Suppressor macrophage treated with lipopolysaccharide for 1 hour (primary cell): Measurements from ENCODE around the gene TTBK1.

Experiments
- DNase-seq, 3 donors: peaks; one replicate each; pipeline ENCODE4 v3.0.0-alpha.2; 2020 to 2022

Gene TTBK1

GRCh38 chr6:43274127-43274915 is 31.0 kb downstream of the TTBK1 start:
- no peak for DNase-seq

DNA sequence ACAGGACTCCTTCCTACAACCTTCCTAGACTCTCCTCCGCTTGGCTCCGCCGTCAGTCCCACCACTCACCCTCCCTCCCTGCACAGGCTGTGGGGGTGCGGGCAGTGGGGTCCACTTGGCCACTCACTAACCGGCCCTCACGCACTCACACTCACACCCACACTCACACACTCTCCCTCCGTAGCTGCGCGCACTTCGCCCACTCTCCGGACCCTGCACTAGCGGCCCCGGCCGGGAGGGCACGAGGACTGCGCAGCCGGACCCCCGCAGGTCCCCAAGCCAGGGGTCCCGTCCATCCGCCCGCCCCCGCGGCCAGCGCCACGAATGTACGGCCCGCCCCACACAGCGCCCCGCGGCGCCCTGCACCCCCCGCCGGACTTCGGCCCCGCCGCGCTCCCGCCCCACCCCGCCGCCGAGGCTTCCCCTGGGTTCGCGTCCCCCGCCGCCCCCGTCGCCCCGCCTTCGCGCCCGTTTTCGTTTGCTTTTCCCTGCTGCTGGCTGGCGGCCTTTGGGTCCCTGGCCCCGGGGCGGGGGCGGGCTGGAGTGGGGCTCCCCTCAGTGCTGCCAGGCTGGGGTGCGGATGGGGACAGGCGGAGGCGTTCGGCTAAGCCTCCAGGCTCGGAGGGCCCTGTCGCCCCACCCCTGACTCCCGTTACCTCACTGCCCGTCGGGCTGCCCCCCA is 31.8 kb downstream of the TTBK1 start:
- peak; percentile 24 to 58 (median 38) for DNase-seq

DNA sequence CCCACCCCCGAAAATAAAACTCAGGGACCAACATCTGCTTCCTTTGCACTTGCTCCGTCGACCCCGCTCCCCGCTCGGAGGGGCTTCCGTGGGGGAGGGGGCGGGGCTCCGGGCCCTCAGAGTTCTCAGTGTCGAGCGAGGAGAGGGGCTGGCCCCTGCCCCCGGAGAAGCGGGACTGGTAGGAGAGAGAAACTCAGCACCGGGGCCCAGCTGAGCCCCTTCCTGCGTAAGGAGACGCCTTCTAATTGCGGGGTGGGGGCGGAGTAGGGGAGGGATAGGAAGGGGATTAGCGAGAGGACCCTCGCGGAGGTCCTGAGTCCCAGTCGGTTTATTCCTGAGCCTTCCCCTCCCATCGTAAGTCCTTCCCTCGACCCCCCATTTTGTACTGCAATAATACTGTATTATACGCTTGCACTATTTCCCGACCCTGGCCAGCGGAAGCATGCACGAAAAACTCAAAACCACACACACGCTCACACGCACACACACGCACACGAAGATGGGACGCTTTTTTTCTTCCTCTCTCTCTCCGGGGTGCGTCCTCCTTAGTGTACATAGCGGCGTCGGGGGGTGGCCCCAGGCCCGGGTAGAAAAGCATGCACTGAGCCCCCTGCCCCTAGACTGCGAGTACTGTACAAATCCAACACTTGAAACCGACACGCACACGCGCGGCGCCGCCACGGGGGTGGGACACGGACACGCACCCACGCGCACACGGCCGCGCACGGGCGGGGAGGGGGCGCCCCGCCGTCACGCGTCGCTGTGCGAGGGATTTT is 32.7 kb downstream of the TTBK1 start:
- DNase-seq, result peak in 2 of 3 donors; percentile 31 to 37

DNA sequence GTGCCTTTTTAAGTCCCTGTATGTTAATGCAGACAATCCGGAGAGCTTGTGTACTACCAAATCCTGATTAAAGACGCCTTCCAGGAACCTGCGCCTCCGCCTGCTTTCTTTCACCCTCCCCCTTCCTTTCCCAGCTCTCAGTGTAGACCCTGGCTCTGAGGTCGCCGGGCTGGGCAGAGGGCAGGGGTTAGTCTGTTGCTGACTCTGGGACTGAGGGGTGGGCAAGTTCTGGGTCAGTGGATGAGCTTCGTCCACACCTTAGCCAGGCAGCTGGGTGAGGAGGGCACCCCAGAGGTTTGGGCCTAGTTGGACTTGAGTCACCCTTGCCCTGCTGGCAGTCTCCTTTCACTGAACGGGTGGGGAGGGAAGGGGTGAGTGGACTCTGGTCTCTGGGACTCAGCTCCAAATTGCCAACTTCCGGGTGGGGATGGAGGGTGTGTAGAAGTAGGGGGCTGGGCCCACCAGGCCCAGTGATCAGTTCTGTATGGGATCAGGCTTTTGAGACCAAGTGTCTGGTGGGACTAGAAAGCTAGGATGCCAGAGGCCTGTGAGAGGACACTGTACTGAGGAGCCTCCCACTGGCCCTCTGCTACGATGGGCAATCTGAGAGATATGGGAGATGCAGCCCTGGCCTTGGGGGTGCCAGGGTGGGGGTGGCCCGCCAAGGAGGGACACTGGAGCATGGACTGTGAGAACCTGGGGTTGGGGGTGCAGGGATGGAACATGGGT is 33.5 kb downstream of the TTBK1 start:
- no peak for DNase-seq

GRCh38 chr6:43277306-43277642 is 34.0 kb downstream of the TTBK1 start:
- DNase-seq, result no peak

- DNase-seq, result no peak
These were observed 34.6 kb downstream of the TTBK1 start for GRCh38 chr6:43277643-43278523.

DNA sequence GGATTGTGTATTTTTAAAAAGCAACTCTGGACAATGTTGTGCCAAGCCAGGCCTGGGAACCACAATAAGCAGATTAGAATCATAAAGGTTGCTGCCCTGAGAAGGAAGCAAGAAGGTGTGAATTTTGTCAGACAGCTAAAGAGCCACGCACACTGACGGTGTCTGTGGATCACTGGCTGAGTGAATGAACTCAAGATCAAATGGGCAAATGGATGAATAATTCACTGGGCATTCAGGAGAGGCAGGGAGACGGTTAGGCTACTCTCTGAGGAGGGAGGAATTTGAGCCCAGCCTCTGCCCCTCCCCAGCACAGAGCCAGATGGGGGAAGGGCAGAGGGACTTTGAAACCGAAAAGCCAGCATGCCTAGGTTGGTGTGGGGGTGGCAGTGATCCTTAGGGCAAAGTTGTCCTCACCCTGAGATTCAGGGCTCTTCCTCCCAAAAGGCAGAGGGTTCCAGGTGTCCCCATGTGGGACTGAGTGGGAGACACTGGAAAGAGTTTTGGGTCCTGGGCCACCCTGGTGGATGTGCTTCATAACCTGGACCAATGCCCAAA is 35.3 kb downstream of the TTBK1 start:
- no peak for DNase-seq

DNA sequence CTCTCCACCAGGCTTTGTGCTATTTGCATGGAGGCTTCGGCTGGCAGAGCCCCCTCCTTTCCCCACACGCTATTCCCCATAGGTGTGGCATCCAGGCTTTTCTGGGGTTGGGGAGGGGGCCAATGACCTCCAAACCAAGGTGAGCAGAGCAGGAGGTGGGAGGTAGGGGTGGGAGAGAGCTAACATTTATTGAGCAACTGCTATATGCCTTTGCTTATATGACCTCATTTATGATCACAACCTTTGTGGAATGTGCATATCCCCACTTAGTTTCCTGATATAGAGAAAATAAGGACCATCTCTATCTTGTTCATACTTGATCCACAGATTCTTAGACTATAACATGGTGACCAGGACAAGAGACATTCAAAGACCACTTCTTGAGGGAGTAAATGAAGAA is 37.0 kb downstream of the TTBK1 start:
- no peak for DNase-seq

DNA sequence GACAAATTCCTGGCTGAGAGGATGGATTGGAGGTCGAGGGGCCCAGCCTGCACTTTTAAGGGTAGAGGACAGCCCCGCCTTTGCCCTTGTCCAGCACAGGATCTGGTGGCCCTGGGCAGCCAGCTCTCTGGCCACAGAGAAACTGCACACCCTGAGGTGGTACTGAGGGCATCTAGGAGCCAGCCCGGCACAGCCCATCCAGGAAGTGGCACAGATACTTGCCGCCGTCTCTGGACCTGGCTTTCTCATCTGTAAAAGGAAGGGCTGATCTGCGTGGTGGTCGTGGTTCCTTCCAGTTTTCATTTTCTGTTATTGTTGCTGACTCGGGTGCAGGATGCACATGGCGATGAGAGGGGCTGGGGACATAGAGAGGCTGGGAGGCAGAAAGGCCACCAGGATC is 38.8 kb downstream of the TTBK1 start:
- no peak for DNase-seq

GRCh38 chr6:43282636-43283513 is 39.6 kb downstream of the TTBK1 start:
- DNase-seq, result no peak

DNA sequence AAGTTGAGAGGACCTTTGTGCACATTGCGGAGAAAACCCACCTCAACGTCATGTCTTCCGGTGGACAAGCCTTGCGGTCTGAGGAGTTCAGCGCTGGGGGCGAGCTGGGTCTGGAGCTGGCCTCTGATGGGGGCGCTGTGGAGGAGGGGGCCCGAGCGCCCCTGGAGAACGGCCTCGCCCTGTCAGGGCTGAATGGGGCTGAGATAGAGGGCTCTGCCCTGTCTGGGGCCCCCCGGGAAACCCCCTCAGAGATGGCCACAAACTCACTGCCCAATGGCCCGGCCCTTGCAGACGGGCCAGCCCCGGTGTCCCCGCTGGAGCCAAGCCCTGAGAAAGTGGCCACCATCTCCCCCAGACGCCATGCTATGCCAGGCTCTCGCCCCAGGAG is 40.2 kb downstream of the TTBK1 start:
- DNase-seq, result no peak

DNA sequence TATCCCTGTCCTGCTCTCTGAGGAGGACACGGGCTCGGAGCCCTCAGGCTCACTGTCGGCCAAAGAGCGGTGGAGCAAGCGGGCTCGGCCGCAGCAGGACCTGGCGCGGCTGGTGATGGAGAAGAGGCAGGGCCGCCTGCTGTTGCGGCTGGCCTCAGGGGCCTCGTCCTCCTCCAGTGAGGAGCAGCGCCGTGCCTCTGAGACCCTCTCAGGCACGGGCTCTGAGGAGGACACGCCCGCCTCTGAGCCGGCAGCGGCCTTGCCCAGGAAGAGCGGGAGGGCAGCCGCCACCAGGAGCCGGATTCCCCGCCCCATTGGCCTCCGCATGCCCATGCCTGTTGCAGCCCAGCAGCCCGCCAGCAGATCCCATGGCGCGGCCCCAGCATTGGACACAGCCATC is 40.6 kb downstream of the TTBK1 start:
- no peak for DNase-seq

GRCh38 chr6:43284991-43285781 is 41.9 kb downstream of the TTBK1 start:
- no peak for DNase-seq

GRCh38 chr6:43285832-43286231 is 42.6 kb downstream of the TTBK1 start:
- no peak for DNase-seq

GRCh38 chr6:43286456-43286979 is 43.2 kb downstream of the TTBK1 start:
- no peak for DNase-seq

GRCh38 chr6:43286980-43287716 is 43.9 kb downstream of the TTBK1 start:
- DNase-seq, result no peak

DNA sequence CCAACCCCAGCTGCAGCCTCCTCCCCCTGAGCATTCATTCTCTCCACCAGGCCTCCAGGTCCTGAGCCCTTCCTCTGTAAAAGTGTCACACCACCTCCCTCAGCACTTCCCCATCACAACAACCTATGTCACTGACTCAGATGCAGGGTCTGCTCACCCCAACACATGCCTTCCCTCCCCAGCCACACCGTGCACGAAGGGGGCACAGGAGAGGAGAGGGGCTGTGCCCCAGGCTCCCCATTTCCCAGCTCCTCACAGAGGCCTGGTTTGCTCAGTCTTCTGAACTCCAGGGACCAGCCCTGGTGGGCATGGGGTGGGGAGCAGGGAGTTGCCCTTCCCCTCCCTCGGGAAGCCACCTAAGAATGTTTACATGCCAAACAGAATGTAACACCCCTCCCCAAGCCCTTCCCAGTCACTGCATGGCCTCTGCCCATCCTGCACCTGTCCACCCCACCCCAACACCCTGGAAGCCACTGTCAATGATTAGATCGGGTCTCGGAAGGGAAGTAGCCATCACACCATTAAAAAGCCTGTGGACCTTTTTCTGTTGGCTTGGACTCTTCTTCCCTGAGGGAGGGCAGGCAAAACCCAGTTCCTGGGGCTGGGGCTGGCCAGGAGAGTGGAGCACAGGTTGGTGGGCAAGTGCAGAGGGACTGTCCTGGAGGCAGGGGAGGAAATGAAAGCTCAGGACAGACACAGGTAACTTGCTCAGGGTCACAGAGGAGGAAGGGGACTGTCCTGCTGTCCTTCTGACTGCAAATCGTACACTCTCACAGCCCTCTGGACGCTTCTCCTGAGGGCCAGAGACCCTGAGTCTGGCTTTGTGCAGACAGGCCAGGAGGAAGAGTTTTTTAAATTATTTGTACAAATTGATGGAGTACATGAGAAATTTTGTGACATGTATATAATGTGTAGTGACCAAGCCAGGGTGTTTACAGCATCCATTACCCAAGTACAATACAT is 44.7 kb downstream of the TTBK1 start:
- DNase-seq, result no peak
